GM21717 (cell line): ENCODE results near the gene PRDM16.

Experiments
- ATAC-seq: cut with Tn5 transposase; IDR thresholded peaks from one replicate; pipeline ENCODE4 v1.9.1; 2021; ENCODE audit warnings: mild to moderate bottlenecking, moderate library complexity; ENCODE audit not compliant: unreplicated experiment

The PRDM16 gene

DNA sequence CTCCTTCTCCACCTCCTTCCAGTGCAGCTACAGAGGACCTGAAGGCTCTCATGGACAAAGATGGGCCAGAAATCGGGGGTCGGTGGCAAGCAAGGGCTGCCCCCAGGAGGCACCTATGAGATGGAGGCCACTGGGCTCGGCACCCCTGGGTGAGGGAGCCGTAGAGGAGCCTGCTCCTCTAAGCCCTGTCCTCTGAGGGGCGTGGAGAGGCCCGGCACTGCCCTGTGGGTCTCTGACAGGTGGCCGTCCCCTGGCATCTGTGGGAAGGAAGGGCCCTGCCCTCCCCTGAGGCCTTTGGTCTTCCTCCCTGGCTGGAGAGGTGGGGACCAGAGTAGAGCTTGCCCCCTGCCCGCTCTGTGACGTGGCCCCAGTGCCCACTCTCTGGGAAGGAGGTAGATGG lies 30.9 kb downstream of the PRDM16 start:
- ATAC-seq: no peak

GRCh38 chr1:3101124-3101939 lies 32.3 kb downstream of the PRDM16 start:
- ATAC-seq: no peak

DNA sequence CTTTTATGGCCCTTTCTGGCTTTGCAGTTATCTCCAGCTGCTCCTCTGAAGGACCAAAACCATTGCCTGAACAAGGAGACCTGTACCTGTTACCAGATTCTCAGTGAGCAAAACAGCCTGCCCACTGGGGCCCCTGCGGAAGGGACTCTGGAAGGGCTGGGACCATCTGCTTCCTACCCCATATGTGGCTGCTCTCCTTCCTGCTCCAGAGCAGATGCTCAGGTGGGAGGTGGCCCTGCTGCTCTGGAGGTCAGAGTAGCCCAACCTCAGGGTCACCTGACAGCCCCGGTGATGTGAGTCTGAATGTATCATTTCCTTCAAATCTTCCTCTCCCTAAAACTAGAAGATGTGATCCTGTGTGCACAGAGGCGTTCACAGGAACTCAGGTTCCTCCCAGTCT lies 33.6 kb downstream of the PRDM16 start:
- ATAC-seq: no peak

- ATAC-seq: no peak
These were observed 35.1 kb downstream of the PRDM16 start for GRCh38 chr1:3103967-3104677.

DNA sequence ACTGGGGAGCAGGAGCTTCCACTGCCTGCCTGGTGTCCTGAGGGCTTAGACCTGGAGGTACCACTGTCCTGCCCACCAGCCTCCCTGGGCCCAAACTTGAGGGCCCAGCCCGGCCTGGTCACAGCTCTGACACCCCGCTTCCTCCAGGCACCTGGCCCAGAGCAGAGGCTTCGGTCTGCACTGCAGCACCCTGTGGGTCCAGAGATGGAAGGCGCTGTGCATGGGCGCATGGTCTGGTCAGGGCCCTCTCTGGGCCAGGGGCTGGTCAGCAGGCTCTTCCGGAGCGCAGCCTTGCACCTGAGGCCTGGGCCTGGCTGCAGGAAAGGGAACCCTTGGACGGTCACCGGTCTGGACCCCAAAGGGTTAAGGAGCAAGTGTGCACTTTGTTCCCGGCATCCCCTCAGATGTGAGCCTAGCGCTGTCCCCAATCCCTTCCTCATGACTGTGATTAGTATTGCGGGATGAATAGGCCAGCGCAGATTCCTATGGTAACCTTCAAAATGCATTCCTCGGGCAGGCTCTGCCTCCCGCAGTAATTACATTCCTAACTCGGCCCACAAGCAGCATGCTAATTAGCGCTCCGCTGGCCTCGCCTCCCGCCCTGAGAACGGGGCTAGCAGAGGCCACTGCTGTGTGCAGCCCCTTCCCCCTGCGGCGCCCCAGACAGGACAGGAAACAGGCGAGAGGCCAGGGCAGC lies 36.3 kb downstream of the PRDM16 start:
- ATAC-seq: no peak

DNA sequence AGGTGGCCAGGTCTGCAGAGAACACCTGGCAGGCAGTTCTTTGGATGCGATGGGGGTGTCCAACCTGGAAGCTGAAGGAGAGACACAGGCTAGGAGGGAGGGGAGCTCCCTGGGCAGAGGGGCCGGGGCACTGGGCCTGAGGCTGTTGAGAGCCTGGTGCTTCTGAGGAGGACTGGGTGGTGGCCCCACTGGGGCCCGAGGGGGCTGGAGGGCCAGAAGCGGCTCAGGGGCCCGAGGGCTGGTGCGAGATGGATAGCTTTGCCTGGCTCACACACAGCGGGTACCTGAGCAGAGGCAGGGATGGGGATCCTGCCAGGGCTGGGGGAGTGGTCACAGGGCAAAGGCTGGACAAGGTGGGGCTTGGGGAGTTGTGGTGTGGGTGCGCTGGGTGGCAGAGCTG lies 37.2 kb downstream of the PRDM16 start:
- ATAC-seq: no peak

DNA sequence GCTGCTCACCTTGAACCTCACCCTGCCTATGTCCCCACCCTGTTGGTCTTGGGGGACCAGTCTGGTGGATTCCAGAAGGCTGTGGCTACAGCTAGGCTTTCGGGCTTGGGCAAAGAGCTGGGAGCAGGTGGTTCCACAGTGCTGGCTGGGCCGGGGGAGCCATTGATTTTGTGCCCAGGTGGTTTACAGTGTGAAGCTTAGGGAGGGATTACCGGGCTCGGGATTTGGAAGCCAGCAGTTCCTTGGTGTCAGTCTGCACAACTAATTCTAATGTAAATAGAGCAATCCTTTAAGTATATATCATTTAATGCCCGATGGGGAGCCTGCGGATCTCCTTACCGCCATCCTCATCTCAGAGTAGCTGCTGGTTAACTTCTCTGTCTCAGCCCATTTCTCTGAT lies 38.2 kb downstream of the PRDM16 start:
- no peak for ATAC-seq

DNA sequence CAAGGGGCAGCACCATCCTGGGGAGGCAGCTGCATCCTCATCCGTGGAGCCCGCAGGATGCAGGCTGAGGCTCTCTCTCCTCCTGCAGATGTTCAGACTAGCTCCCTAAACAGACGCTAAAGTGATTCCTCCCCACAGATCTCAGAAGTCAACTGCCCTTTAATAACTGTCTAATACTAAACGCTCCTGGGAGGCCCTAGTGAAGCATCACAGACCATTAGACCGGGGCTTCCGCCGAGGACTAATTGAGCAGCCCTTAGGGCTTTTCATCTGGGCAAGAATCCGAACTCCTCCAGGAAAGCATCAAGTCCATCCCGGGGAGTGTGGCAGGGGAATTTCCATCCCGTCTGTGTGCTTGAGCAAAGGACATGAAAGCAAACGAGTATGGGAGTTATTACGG lies 40.4 kb downstream of the PRDM16 start:
- ATAC-seq: no peak

- ATAC-seq: no peak
These were observed 42.5 kb downstream of the PRDM16 start for GRCh38 chr1:3111348-3112021.

DNA sequence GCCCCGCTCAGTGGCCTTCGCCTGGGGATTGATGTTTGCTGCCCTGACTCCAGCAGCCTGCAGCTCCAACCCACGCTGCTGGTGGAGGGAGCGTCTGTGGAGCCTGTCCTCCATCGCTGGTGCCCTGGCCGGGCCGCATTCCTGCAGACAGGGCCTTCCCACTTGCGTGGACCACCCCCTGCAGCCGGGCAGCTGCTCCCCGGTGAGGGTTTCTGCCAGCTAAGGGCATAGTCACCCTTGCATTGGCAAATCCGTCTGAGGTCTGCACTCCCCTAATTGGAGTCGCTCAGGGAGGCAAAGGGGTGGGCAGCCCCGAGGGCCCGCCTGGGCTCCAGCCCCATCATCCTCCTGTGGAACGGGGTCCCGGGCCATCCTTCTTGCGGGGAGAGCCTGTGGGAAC lies 43.5 kb downstream of the PRDM16 start:
- ATAC-seq: no peak

- no peak for ATAC-seq
These were observed 44.2 kb downstream of the PRDM16 start for GRCh38 chr1:3113047-3113740.

DNA sequence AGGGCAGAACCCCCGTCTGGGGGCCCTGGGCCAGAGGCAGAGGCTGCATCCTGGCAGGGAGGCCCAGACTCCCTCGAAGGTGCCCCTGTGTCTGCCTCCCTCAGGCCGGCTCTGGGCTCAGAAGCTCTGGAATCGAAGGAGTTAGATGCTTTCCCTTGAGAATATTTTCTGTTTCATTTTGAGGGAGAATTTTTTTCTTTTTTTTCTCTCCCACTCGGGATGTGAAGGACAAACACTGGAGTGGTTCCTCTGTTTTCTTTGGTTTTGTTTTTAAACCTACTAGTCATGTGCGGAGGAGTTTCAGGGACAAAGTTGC lies 44.7 kb downstream of the PRDM16 start:
- no peak for ATAC-seq

- ATAC-seq: no peak
These were observed 45.2 kb downstream of the PRDM16 start for GRCh38 chr1:3114131-3114744.

DNA sequence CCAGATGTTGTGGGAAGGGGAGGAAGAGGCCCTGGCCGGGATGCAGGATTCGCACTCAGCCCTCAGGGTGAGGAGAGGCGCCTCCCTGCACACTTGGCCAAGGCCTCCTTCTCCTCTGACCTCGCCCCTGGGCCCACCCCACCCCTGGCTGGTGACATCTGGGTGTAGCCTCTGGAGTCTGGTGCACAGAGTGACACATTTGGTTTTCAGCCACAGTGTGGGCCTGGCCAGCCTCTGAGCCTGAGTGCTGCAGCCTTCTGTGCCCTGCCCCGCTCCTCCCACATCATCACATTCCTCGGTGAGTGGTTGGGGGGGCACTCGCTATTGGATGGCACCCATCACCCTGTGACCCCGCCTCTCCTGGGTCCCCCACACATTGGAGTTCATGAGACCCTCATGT lies 45.8 kb downstream of the PRDM16 start:
- ATAC-seq: no peak

- no peak for ATAC-seq
These were observed 46.5 kb downstream of the PRDM16 start for GRCh38 chr1:3115275-3116149.

- no peak for ATAC-seq
These were observed 47.1 kb downstream of the PRDM16 start for GRCh38 chr1:3116150-3116510.

- no peak for ATAC-seq
These were observed 47.6 kb downstream of the PRDM16 start for GRCh38 chr1:3116560-3116959.

DNA sequence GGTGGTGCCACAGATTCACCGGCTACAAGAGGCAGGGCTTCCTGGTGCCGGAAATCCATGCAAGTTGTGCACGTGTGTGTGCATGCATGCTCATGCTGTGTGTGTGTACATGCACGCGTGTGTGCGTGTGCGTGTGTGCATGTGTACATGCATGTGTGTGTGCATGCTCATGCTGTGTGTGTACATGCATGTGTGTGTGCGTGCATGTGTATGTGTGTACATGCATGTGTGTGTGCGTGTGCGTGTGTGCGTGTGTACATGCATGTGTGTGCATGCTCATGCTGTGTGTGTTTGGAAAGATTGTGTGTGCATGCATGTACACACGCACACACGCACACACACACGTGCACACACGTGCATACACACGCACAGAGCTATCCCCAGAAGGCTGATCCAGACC lies 48.9 kb downstream of the PRDM16 start:
- ATAC-seq: no peak

DNA sequence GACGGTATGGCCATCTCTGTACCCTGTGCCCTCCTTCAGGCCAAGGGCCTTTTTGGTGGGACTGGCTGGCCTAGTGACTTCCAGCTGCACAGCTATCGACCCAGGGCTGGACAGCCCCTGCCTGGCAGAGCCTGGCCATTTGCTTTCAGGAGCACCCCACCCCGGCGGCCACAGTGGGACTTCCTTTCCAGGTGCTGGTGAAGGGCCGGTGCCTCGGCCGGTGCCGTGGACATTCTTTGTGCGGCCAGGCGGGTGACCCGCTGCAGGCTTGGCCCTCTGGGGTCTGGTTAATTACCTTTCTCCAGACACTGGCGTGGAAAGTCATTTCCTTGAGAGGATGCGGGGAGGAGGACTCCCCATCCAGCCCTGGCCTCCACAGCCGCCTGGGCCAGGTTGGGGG lies 50.1 kb downstream of the PRDM16 start:
- ATAC-seq: no peak

DNA sequence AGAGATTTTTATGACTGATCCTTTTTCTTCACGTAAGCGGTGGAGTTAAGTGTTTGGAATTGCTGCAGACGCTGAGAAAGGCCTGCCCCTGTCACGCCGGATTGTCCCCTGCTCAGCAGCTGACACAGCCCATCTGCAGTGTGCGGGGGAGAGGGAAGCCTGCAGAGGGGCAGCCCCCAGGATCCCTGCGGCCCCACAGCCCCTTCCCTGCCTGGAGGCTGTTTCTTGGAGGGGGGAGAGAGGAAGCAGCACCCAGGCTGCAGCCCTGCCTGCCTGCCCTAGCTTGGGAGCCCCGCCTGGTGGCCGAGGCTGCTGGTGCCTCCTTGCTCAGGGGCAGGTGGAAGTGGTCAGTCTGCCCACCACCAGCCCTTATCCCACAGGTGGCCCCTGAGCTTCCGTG lies 50.7 kb downstream of the PRDM16 start:
- ATAC-seq: no peak
